PC-9 (cell line): ENCODE data around the gene ZNF717.

ENCODE experiments used
- EZH2 ChIP-seq: fragments of 200-600 bp; sonication (generic); IDR thresholded peaks from 2 replicates; pipeline ENCODE4 v1.8.0; 2017; ENCODE audit warnings: antibody characterized with exemption, low read depth
- TF ChIP-seq, protein P1 (sequence below): fragments of 200-600 bp; sonication (generic); conservative IDR thresholded peaks from 2 replicates; pipeline ENCODE4 v1.6.1; 2017; ENCODE audit warnings: mixed run types, antibody characterized with exemption, mild to moderate bottlenecking, moderate library complexity

DNA sequence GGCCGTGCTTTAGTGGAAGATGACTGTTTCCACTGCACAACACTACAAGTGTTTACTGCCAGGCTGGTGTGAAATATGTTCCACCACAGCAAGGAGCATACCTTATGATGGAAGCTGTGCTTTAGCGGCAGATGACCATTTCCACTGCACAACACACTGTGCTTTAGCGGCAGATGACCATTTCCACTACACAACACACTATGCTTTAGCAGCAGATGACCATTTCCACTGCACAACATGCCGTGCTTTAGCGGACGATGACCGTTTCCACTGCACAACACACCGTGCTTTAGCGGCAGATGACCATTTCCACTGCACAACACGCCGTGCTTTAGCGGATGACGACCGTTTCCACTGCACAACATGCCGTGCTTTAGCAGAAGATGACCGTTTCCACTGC is 2.8 kb downstream of the ZNF717 start:
- TF ChIP-seq EZH2 = no peak
- TF ChIP-seq, protein P1, sequence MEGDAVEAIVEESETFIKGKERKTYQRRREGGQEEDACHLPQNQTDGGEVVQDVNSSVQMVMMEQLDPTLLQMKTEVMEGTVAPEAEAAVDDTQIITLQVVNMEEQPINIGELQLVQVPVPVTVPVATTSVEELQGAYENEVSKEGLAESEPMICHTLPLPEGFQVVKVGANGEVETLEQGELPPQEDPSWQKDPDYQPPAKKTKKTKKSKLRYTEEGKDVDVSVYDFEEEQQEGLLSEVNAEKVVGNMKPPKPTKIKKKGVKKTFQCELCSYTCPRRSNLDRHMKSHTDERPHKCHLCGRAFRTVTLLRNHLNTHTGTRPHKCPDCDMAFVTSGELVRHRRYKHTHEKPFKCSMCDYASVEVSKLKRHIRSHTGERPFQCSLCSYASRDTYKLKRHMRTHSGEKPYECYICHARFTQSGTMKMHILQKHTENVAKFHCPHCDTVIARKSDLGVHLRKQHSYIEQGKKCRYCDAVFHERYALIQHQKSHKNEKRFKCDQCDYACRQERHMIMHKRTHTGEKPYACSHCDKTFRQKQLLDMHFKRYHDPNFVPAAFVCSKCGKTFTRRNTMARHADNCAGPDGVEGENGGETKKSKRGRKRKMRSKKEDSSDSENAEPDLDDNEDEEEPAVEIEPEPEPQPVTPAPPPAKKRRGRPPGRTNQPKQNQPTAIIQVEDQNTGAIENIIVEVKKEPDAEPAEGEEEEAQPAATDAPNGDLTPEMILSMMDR = no peak
